Neural cell (in vitro differentiated cells): ENCODE results near the gene CTDNEP1. TPM values are rescaled to one million over a fixed set of nuclear protein-coding genes. Genes with fewer than 3 reads are reported as not detected.

Experiments
- H2AFZ ChIP-seq: fragments of 200-600, 300-800 bp; sonication (generic), shearing (Covaris generic); 2 replicates; pipeline ENCODE4 v1.6.0; 2014; ENCODE audit warnings: low read depth, mild to moderate bottlenecking, antibody characterized with exemption, low read length, moderate library complexity
- H3F3A ChIP-seq: fragments of 200-600 bp; shearing (Covaris generic); 2 replicates; pipeline ENCODE4 v1.6.1; 2016; ENCODE audit warnings: mild to moderate bottlenecking, moderate library complexity, mixed read lengths, antibody characterized with exemption, low read length; ENCODE audit not compliant: insufficient read depth, poor library complexity, severe bottlenecking
- H3K27ac ChIP-seq: fragments of 200-600, 300-800 bp; sonication (generic), shearing (Covaris generic); 2 replicates; pipeline ENCODE4 v1.5.1; 2014; ENCODE audit warnings: mild to moderate bottlenecking, low read length, moderate library complexity
- H3K27me3 ChIP-seq: fragments of 300-800, 200-600 bp; sonication (generic), shearing (Covaris generic); 2 replicates; pipeline ENCODE4 v1.6.0; 2014; ENCODE audit warnings: mild to moderate bottlenecking, low read depth, low read length, moderate library complexity; ENCODE audit not compliant: insufficient read depth
- H3K36me3 ChIP-seq: fragments of 300-800, 200-600 bp; sonication (generic), shearing (Covaris generic); 2 replicates; pipeline ENCODE4 v1.5.1; 2014; ENCODE audit warnings: mild to moderate bottlenecking, antibody characterized with exemption, low read length, moderate library complexity; ENCODE audit not compliant: insufficient read depth
- H3K4me2 ChIP-seq: fragments of 300-800, 200-600 bp; sonication (generic), shearing (Covaris generic); 2 replicates; pipeline ENCODE4 v1.6.0; 2014; ENCODE audit warnings: mild to moderate bottlenecking, low read length
- H3K4me3 ChIP-seq: fragments of 300-800, 200-600 bp; sonication (generic), shearing (Covaris generic); 2 replicates; pipeline ENCODE4 v1.5.1; 2014; ENCODE audit warnings: mild to moderate bottlenecking, low read length, moderate library complexity
- H3K79me2 ChIP-seq: fragments of 200-600 bp; shearing (Covaris generic); replicated peaks from 2 replicates; pipeline ENCODE4 v1.6.0; 2014; ENCODE audit warnings: mild to moderate bottlenecking, low read length, moderate library complexity; ENCODE audit not compliant: insufficient read depth
- H3K9ac ChIP-seq: fragments of 300-800, 200-600 bp; sonication (generic), shearing (Covaris generic); 2 replicates; pipeline ENCODE4 v1.6.1; 2016; ENCODE audit warnings: mild to moderate bottlenecking, low read length, mixed read lengths
- H3K9me2 ChIP-seq: fragments of 200-600 bp; shearing (Covaris generic); 2 replicates; pipeline ENCODE4 v1.6.1; 2016; ENCODE audit warnings: mild to moderate bottlenecking, low read length, mixed read lengths; ENCODE audit not compliant: insufficient read depth
- H3K9me3 ChIP-seq: fragments of 200-600, 300-800 bp; sonication (generic), shearing (Covaris generic); 2 replicates; pipeline ENCODE4 v1.6.1; 2016; ENCODE audit warnings: mild to moderate bottlenecking, mixed run types, low read length, moderate library complexity, mixed read lengths
- H4K20me1 ChIP-seq: fragments of 200-600 bp; shearing (Covaris generic); 2 replicates; pipeline ENCODE4 v1.6.1; 2016; ENCODE audit warnings: mild to moderate bottlenecking, mixed run types; ENCODE audit not compliant: insufficient read depth
- EP300 ChIP-seq: fragments of 450-650 bp; conservative IDR thresholded peaks from 2 replicates; pipeline ENCODE4 v1.6.1; 2014; ENCODE audit warnings: antibody characterized with exemption, mild to moderate bottlenecking, moderate library complexity; ENCODE audit not compliant: poor library complexity, severe bottlenecking
- EZH2 ChIP-seq: fragments of 200-600, 300-800 bp; shearing (Covaris generic), sonication (generic); IDR thresholded peaks from 2 replicates; pipeline ENCODE4 v1.6.1; 2014; ENCODE audit warnings: antibody characterized with exemption, low read length, borderline replicate concordance, mild to moderate bottlenecking; ENCODE audit not compliant: insufficient read depth, poor library complexity, severe bottlenecking
- MXI1 ChIP-seq: fragments of 450-650 bp; conservative IDR thresholded peaks from 2 replicates; pipeline ENCODE4 v1.6.1; 2014; ENCODE audit warnings: antibody characterized with exemption, mild to moderate bottlenecking; ENCODE audit not compliant: poor library complexity, severe bottlenecking
- POLR2AphosphoS5 ChIP-seq: IDR thresholded peaks from 2 replicates; pipeline ENCODE4 v1.6.1; 2012
- RAD21 ChIP-seq: fragments of 450-650 bp; conservative IDR thresholded peaks from 2 replicates; pipeline ENCODE4 v1.6.1; 2014; ENCODE audit warnings: antibody characterized with exemption, mild to moderate bottlenecking, moderate library complexity
- SMC3 ChIP-seq: fragments of 450-650 bp; conservative IDR thresholded peaks from 2 replicates; pipeline ENCODE4 v1.6.1; 2014; ENCODE audit warnings: antibody characterized with exemption, mild to moderate bottlenecking, moderate library complexity; ENCODE audit not compliant: poor library complexity
- TAF1 ChIP-seq: IDR thresholded peaks from 2 replicates; pipeline ENCODE4 v1.6.1; 2012; ENCODE audit warnings: low read depth
- polyA plus RNA-seq: library from polyadenylated mRNA; depleted of rRNA; stranded (reverse); fragments of >200 nt; gene quantifications from 2 replicates; pipeline ENCODE4 v1.2.3, GENCODE V29; 2014
- TF ChIP-seq, protein P1 (sequence below): IDR thresholded peaks from 2 replicates; pipeline ENCODE4 v1.6.1; 2012; ENCODE audit warnings: borderline replicate concordance
- TF ChIP-seq, protein P2 (sequence below): fragments of 450-650 bp; IDR thresholded peaks from 2 replicates; pipeline ENCODE4 v1.5.1; 2014; ENCODE audit warnings: antibody characterized with exemption, mild to moderate bottlenecking, moderate library complexity; ENCODE audit not compliant: poor library complexity, severe bottlenecking

CTDNEP1 gene
- polyA plus RNA-seq, 1 donor from 2014 or later: 39.4 TPM

DNA sequence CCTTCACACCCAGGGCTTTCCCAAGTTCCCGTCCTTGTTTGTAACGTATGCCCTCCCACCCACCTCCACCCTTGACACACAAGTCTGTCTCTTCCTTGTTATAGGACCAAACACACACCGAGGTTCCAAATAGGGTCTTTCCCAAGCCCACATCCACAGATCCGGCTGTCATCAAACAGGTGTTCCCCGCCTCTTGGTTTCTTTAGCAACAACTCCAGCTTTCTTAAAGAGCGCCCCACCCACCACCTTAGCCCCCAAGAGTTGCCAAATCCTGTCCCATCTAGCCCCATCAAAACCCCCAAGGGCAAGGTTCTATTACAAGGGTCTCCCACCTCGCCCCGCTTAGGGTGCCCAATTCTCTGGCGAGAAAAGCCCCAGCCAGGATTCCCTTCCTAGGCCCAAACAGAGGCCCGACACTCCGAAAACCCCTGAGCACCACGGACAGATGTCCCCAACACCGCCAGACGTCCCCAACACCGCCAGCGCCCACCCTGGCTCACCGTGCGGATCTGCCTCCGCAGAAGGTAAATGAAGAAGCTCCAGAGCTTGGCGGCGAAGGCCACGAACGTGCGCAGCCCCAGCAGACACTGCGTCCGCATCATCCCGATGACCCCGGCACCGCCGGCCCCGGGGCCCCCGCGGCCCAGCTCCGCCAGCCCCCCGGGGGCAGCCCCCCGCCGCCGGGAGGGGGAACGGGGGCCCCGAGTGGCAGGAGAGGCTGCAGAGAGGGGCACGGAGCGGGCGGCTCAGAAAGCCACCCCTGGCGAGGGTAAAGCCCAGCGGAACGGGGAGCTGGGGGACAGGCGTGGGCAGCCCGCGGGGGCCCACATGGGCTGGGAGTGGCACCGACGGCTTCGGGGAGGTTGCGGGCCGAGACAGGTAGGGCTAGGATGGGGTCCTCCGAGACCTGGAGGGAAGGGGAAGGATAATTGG lies 573 bp downstream of the CTDNEP1 start:
- no peaks in the 10 kb centered on the region for H3K36me3 ChIP-seq
- H3K27me3 ChIP-seq: no peaks in the 10 kb centered on the region
- H3K79me2 ChIP-seq: peaks cover 55% of the 10 kb centered on the region
- no peaks in the 10 kb centered on the region for H3K9me3 ChIP-seq
- H3K4me2 ChIP-seq: peak overlapping the region; percentile 80
- no peaks in the 10 kb centered on the region for H4K20me1 ChIP-seq
- H2AFZ ChIP-seq: no peak overlapping the region
- peak overlapping the region; percentile 70 for H3K4me3 ChIP-seq
- no peaks in the 10 kb centered on the region for H3K9me2 ChIP-seq
- H3K9ac ChIP-seq: peak overlapping the region; percentile 88
- TF ChIP-seq MXI1: peak; percentile 8
- TF ChIP-seq SMC3: no peak
- TF ChIP-seq, protein P1, sequence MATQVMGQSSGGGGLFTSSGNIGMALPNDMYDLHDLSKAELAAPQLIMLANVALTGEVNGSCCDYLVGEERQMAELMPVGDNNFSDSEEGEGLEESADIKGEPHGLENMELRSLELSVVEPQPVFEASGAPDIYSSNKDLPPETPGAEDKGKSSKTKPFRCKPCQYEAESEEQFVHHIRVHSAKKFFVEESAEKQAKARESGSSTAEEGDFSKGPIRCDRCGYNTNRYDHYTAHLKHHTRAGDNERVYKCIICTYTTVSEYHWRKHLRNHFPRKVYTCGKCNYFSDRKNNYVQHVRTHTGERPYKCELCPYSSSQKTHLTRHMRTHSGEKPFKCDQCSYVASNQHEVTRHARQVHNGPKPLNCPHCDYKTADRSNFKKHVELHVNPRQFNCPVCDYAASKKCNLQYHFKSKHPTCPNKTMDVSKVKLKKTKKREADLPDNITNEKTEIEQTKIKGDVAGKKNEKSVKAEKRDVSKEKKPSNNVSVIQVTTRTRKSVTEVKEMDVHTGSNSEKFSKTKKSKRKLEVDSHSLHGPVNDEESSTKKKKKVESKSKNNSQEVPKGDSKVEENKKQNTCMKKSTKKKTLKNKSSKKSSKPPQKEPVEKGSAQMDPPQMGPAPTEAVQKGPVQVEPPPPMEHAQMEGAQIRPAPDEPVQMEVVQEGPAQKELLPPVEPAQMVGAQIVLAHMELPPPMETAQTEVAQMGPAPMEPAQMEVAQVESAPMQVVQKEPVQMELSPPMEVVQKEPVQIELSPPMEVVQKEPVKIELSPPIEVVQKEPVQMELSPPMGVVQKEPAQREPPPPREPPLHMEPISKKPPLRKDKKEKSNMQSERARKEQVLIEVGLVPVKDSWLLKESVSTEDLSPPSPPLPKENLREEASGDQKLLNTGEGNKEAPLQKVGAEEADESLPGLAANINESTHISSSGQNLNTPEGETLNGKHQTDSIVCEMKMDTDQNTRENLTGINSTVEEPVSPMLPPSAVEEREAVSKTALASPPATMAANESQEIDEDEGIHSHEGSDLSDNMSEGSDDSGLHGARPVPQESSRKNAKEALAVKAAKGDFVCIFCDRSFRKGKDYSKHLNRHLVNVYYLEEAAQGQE: no peak
- no peak for TF ChIP-seq EP300
- peak; percentile 52 for TF ChIP-seq TAF1
- H3F3A ChIP-seq: no peaks in the 10 kb centered on the region
- H3K27ac ChIP-seq: peak overlapping the region; percentile 97

DNA sequence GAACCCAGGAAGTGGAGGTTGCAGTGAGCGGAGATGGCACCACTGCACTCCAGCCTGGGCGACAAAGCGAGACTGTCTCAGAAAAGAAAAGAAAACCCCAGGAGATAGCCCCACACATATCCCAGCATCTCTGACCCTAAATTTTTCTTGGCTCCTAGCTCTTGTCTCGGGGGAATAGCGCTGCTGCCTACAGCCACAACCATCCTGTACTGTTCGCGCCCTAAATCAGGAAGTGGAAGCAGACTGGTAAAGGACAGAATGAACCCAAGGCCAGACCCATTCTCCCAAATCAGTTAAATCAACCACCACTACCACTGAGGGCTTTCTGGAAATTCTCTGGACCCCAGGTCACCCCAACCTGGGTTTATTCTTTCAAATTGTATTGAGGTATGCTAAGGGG lies 1.7 kb downstream of the CTDNEP1 start:
- no peaks in the 10 kb centered on the region for H3K9me2 ChIP-seq
- no peak overlapping the region for H3K27ac ChIP-seq
- H3K36me3 ChIP-seq: no peaks in the 10 kb centered on the region
- no peaks in the 10 kb centered on the region for H3F3A ChIP-seq
- H3K9ac ChIP-seq: peak overlapping the region; percentile 88
- H2AFZ ChIP-seq: no peak overlapping the region
- H3K4me2 ChIP-seq: peak overlapping the region; percentile 80
- H3K9me3 ChIP-seq: no peaks in the 10 kb centered on the region
- H3K79me2 ChIP-seq: peaks cover 55% of the 10 kb centered on the region
- no peaks in the 10 kb centered on the region for H4K20me1 ChIP-seq
- TF ChIP-seq EZH2 (no peak), RAD21 (no peak), EP300 (no peak), POLR2AphosphoS5 (no peak), TAF1 (no peak), MXI1 (no peak), SMC3 (no peak)
- TF ChIP-seq, protein P2, sequence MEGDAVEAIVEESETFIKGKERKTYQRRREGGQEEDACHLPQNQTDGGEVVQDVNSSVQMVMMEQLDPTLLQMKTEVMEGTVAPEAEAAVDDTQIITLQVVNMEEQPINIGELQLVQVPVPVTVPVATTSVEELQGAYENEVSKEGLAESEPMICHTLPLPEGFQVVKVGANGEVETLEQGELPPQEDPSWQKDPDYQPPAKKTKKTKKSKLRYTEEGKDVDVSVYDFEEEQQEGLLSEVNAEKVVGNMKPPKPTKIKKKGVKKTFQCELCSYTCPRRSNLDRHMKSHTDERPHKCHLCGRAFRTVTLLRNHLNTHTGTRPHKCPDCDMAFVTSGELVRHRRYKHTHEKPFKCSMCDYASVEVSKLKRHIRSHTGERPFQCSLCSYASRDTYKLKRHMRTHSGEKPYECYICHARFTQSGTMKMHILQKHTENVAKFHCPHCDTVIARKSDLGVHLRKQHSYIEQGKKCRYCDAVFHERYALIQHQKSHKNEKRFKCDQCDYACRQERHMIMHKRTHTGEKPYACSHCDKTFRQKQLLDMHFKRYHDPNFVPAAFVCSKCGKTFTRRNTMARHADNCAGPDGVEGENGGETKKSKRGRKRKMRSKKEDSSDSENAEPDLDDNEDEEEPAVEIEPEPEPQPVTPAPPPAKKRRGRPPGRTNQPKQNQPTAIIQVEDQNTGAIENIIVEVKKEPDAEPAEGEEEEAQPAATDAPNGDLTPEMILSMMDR: no peak
- TF ChIP-seq, protein P1: no peak
- H3K4me3 ChIP-seq: peak overlapping the region; percentile 70
- H3K27me3 ChIP-seq: no peaks in the 10 kb centered on the region
